NCI-H146 treated with DMSO at 0.1 percent for 48 hours (cell line): ENCODE results near the gene DUS1L.

Source experiments
- DNase-seq: peaks from one replicate; lab custom pipeline; 2025; ENCODE audit not compliant: unreplicated experiment; lab: John Stamatoyannopoulos, UW

The DUS1L gene

DNA sequence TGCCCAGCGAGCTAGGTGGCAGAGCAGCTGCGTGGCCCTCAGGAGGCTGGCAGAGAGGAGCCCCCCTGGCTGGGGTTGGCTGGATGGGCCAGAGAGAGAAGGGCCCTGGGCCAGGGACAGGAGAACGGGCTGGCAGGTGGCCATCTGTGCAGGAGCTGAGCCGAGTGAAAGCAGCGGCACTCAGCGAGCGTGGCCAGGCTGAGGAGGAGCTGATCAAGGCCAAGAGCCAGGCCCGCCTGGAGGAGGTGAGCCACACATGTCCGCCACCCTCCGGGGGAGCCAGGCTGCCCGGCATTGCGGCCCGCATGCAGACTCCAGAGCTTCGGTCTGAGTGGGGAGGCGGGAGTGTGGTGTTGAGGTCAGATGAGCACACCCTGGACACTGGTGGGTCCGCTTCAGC lies 36.2 kb downstream of the DUS1L start:
- no peak for DNase-seq

DNA sequence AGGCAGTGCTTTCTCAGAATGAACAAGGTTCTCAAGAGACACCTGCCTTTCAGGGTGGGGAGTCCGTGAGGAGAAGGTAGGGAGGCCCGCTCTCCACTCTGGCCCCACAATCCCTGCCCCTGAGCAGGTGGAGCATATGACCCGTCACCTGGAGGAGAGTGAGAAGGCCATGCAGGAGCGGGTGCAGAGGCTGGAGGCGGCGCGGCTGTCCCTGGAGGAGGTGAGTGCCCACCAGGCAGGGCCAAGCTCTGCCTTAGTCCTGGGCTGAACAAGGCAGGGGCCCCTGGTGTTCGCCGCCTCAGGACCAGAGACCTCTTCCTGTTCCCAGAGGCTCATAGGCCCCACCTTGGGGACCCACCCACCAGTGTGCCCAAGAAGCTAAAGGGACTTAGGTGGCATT lies 36.6 kb downstream of the DUS1L start:
- no peak for DNase-seq

DNA sequence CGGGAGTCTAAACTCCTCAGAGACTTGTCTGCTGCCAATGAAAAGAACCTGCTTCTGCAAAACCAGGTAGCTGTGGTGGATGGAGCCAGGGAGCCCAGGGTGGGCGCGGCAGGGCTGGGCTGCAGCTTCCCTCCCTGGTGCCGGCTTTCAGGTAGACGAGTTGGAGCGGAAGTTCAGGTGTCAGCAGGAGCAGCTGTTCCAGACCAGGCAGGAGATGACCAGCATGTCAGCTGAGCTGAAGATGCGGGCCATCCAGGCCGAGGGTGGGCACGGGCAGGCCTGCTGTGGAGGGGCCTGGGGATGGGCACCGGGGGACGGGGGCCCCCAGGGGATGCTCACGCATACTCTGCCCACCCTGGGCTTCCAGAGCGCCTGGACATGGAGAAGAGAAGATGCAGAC lies 37.4 kb downstream of the DUS1L start:
- DNase-seq, result no peak

DNA sequence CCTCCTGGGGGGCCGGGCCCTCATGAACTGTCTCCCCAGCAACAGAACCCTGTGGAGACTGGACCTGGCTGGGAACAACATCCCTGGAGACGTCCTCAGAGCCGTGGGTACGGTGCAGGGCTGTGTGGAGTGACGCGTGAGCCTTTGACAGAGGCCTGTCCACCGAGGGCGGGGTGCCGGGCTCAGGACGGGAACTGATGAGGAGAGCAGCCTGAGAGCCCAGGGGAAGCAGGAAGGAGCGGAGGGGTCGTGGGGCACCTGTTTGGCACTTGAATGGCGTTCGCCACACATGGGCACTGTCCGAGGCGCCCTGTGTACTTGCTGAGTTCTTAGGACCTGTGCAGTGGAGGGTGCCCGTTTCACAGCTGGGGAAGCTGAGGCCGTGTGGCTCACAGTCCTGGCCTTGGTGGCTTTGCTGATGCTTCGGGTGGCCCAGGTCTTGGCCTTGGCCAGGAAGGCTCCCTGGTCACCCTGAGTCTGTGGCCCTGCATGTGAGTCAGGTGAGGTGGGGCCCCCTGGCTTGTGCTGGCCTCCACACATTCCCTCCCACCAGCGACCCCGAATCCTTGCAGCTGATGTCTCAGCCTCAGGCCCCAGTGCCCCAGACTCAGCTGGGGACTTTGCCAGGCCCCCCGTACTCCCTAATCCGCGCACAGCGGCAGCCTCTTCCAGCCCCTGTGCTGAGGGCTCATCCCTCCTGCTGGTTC lies 40.0 kb downstream of the DUS1L start:
- DNase-seq, result no peak

DNA sequence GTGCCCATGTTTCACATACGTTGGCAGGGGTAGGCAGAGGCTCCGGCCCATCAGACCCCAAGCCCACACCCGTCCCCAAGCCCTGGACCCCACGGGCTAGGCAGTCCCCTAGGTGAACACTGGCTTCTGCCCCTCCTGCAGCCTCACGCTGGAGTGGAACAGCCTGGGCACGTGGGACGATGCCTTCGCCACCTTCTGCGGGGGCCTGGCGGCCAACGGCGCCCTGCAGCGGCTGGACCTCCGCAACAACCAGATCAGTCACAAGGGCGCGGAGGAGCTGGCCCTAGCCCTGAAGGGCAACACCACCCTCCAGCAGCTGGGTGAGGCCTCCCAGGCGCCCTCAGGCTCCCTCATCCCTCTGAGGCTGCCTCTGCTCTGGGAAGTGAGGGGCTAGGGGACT lies 40.7 kb downstream of the DUS1L start:
- DNase-seq, result no peak

DNA sequence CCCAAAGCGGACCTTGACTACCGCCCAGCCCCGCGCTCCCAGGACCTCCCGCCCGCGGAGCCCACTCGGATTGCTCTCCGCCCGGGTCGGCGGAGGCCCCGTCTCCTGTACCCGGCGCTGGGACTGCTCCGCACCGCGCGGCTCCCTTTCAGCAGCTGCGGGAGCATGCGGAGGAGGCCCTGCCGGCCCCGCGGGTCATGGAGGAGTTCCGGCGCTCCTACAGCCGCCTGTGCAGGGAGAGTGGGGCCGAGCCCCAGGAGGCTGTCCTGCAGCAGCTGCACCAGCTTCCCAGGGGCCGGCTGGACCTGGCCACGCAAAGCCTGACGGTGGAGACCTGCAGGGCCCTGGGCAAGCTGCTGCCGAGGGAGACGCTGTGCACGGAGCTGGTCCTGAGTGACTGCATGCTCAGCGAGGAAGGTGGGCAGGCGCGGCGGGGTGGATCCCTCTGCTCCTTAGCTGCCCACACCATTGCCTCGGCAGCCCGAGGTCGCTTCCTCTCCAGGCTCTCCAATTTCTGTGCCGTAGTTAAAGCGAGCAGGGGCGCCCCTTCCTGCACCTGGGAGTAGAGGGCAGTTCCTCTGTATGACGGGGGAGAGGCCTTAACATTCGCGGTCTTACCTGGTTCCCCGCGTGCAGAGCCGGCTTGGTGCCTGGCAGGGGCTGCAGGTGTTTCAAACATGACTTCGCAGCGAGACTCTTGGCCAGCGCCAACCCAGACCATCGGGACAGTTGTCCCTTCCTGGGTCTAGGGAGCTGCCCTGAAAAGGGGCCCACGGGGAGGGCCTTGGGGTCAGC lies 42.0 kb downstream of the DUS1L start:
- DNase-seq, result peak; percentile 25

DNA sequence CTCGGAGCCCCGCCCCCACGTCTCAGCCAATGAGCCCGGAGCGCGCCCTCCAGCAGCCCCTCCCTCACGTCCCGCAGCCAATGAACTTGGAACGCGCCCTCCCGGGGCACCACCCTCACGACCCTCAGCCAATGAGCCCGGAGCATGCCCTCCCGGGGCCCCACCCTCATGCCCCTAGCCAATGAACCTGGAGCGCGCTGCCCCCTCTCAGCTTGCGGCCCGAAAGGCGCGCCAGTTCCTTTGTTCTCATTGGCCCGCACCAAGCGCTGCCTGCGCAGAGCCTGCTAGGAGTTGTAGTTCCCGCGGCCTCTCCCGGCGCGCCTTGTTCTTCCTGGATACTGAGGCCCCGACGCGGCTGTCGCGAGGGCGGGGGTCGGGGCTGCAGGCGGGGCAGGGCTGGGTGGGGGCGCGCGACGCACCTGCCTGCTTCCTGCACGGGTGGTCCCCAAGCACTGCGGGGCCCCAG lies 42.6 kb downstream of the DUS1L start, which contains the start of gene LRRC45:
Gene LRRC45, plus strand, starts transcription at position 325 of the 466 bp plus-strand sequence. CDS start 339 bp downstream, outside the sequence.
- peak; percentile 99 for DNase-seq

DNA sequence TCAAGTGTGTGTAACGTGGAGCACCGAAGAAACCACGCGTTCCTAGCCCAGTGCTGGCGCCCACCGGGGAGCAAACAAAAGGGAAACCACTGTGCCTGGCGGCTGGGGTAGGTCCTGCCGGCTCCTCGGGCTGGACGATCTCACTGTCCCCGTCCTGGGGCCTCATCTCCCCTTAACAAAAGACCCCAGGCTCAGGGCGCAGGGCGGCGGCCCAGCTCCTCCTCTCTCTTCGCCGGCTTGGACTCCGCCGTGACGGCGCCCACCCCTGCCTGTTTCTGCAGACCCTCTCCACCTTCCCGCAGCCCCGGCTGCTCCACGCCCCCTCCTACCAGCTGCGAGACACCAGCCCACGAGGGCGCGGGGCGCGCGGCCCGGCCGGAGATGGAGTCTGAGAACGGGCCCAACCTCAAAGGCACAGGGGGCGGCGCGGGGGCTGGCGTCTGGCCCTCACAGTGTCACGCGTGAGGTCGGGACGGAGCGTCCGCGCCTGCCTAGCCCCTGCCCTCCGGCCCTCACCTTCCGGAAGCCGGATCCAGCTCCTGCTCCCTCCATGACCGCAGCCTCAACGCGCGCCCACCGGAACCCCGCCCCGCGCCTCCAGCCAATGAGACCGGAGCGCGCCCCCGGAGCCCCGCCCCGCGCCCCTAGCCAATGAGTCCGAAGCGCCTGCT lies 43.2 kb downstream of the DUS1L start, which contains the start of gene CENPX:
Gene CENPX, minus strand, starts transcription at position 569 of the 671 bp plus-strand sequence. Its CDS starts 17 bp downstream, at position 552.
- DNase-seq, result no peak

DNA sequence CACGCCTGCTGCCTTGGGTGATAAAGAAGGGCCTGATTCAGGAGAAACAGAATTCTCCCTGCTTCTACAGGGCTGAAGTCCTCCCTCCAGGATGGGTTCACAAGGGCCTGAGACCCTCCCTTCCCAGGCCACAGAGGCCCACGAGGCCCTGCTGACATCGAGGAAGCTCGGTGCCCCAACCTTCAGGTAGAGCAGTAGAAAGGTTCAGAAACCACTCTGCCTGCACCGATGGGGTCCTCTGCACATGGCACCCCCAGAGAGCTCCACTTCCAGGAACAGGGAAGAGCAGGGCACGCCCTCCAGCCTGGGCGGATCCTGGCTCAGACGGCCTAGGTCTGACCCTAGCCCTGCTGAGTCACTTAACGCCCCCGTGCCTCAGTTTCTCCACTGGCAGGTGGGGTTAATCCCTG lies 43.7 kb downstream of the DUS1L start:
- DNase-seq, result no peak

DNA sequence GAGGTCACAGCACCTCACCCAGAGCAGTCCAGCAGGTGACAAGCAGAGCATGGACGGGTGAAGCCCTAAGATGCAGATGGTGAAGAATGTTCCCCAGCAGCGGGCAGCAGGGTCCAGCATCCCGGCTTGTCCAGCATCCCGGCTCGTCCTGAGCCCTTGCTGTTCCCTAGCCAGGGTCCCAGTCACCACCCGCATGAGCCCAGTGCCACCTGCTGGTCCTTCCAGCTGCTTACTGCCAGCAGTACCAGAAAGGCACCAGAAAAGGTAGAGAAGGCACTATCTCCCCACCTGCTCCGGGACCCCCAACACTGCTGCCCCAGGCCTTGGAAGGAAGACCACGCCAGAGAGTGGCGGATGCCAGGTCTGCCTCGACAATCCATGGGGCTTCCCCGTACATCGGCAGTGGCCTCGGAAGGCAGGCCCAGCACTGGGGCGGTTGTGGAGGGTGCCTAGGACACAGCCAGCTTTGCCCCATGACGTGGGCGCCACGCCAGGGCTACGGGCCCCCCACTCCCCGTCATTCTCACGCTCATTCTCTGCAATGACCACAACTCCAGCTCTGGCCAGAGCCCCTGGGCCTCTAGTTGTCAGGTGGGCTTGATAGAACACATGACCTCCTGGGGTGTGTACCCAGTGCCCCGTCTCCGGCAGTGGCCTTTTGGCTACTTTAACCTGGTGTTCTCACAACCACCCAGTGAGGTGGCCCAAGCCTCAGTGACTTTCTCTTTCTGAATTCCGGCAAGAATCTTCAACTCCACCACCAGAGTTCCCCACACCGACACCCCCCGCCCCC lies 44.3 kb downstream of the DUS1L start:
- DNase-seq, result no peak

DNA sequence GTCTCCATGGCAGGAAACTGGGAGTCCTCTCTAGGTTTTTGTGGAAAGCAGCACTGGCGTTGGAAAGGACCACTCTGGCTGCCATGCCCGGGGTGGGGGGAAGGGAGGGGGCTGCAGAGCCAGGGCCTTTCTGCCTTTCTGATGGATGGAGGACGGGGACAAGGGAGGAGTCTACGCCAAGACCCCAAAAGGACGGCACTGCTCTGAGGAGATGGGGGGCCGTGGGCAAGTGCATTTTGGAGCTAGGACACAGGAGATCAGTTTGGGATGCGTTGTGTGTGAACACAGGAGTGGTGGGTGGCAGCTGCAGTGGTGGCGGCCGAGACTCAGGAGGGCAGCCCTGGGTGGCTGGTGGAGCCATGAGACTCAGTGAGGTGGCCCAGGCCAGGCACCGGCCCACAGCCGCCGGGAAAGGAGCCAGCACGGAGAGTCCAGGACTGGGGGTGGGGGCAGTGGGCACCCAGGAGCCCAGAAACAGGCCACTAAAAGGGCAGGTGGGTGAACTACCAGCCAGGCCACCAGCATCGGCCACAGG lies 45.0 kb downstream of the DUS1L start:
- no peak for DNase-seq

DNA sequence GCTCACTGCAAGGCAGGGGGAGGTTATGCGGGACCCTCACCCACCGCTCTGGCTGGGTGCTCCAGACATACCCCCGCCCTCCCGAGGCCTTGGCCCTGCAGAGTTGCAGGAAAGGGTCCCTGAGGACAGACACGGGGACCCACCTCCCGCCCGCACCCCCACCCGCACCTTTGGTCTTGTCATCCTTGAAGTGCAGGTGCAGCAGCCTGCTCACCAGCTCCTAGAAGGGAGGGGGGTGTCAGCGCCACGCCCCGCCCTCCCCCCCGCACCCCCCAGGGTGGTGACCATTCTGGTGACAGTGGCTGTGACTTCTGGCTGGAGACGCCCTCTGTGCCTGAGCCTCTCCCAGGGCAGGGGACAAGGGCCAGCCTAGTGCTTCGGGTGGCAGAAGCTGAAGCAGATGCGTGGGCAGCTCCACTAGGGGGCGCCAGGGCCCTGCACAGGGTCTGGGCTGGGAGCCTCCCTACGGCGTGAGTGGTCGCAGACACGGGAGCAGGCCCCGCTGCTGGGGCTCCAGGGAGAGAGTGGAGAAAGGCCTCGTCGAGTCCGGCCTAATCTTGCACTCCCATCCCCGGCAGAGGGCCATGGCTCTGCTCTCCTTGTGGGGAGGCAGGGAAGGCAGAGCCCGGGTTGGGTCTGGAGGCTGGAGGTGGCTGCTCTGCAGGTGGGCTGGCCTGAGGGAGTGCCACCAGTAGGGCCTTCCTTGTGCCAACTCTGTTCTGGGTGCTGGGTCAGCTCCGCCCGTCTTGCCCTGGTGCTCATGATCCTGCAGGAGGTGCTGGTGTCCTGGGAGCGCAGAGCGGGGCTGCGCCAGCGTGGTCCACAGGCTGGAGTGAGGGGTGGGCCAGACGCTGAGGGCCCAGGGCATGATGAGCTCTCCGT lies 45.7 kb downstream of the DUS1L start:
- DNase-seq, result no peak

DNA sequence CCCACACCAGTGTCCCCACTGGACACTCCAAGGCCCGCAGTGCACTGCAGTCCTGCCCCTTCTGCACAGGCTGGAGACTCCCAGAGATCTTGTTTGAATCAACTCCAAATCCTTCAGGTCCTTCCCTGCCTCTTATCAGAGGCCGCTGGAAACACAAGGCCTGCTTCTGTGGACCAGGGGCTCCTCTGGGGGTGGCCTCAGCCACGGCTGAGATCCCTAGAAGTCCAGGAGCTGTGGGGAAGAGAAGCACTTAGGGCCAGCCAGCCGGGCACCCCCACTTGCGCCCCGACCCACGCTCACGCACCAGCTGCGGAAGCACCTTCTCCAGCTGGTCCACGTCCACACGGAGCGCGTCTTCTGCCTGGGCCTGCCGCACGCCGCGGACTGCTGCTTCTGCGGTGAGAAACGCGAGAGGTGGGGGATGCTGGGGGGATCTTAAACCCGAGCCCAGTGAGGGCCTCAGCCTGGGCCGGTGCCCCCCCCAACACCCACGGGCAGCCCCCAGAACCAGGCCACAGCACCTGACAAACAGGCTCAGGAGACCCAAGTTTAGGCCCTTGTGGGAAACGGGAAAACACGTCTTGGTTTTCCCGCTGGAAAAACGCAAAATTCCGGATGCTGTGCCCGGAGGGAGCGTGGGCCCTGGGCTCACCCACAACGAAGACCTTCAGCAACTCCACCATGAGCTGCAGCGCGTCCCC lies 46.5 kb downstream of the DUS1L start:
- DNase-seq, result no peak

DNA sequence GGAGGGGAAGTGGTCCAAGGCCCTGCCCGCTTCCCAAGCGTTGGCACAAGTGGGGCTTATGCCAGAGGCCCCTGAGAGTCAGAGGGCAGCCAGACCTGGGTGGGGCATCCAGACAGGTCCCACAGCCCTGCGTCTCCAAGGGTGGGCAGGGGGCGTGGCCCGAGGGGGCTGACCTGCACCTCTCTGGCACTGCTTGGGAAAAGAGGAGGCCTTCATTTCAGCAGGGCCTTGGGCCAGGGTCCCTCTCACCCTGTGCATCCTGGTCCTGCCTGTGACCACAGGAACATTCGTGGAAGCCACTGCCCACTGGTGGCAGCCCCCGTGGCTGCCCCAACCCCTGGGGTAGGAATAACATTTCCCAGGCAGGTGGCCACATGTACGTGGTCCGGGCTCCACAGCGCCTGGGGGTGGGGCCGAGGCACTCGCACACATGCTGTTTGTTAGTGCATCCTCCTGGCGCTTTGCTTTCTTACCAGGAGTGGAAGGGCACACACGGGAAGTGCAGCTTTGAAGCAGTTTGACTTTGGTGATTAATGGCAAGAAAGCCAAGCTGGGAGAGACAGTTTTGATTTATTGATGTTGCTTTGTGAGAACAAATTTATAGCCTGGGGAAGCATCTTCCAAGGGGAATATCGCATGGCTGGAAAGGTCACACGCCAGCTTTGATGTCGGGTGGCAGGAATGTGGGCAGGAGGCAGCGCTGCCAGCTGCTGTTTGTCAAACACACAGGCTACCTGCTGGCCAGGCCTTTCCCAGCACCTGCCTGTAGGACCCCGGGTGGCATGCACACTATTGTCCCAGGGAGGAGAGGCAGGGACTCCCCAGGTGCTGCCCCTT lies 47.2 kb downstream of the DUS1L start:
- DNase-seq, result peak; percentile 17

DNA sequence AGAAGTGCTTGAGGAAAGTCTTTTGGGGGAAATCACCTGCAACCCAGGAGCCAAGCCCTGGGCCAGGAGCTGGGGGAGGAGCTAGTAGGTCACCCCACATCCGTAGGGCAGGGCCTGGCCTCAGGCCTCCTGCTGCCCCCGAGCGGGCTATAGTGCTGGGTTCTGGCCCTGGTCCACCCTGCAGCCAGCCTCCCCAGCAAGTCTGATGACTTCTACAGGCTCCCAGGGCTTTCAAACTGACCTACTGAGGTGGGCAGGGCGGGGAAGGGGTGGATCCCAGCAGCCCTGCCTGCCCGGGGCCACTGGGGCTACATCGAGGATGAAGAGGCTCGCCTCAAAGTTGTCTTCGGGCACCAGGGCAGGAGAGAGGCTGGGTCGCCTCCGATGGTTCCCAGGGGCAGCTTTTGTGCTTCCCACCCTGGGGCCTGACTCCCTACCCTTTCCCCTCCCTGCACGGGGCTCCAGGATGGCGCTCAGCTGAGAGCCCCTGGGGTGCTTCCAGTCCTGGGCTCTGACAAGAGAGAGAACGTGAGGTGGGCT lies 47.9 kb downstream of the DUS1L start:
- DNase-seq, result no peak

DNA sequence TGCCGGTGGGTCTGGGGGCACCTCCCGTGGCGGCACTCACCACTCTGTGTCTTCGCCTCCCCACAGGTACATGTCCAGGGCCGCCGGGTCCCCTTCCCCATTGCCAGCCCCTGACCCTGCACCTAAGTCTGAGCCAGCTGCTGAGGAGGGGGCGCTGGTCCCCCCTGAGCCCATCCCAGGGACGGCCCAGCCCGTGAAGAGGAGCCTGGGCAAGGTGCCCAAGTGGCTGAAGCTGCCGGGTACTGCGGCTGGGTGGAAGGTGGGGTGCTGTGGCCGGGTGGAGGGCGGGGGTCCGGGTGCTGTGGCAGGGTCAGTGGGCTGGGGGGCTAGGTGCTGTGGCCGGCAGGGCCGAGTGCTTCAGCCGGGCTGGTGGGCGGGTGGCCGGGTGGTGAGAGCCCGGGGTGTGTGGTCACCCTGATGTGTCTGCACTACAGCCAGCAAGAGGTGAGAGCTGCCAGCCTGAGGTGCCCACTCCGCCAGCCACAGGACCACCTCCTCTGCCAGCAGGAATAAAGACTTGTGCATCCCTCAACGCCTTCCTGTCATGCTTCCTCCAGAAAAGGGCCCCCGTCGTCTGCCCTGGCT lies 48.6 kb downstream of the DUS1L start:
- no peak for DNase-seq

DNA sequence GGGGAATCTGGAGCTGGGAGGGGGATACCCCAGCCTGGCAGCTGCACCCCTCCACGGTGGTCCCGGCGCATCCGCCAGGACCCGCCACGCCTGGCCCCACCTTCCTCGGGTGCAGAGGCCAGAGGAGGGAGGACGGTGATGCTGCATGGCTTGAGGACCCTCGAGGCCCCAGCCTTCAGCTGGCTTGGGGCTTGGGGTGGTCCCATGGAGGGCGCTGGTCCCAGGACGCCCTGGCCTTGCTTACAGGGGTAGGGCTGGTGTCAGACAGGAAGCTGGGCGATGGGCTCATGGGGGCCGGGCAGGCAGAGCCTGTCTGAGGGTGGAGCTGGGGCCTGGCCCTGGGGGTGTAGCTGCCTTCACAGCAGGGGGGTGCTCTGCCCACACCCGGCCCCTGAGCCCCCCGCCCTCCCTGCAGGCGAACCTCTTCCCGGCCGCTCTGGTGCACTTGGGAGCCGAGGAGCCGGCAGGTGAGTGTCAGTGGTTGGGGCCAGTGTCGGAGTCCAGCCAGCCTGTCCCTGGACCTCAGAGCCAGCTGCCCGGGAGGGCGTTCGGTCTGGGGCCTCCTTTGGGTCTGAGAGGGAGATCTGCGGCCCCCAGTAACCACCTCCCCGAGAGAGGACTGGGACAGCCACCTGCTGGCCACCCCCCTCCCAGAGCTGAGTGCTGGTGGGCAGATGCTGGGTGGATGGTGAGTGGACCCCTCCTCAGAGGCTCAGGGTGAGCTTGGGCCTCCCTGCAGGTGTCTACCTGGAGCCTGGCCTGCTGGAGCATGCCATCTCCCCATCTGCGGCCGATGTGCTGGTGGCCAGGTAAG lies 49.3 kb downstream of the DUS1L start:
- DNase-seq, result no peak
